CD4-positive, alpha-beta T cell treated with Interleukin-2 at 100 ng/mL for 4 hours (primary cell): ENCODE data around the gene ATP6V1A.

ENCODE experiments used
- DNase-seq: peaks from one replicate; pipeline ENCODE4 v3.0.0-alpha.2; 2020; ENCODE audit warnings: low spot score

Gene ATP6V1A

DNA sequence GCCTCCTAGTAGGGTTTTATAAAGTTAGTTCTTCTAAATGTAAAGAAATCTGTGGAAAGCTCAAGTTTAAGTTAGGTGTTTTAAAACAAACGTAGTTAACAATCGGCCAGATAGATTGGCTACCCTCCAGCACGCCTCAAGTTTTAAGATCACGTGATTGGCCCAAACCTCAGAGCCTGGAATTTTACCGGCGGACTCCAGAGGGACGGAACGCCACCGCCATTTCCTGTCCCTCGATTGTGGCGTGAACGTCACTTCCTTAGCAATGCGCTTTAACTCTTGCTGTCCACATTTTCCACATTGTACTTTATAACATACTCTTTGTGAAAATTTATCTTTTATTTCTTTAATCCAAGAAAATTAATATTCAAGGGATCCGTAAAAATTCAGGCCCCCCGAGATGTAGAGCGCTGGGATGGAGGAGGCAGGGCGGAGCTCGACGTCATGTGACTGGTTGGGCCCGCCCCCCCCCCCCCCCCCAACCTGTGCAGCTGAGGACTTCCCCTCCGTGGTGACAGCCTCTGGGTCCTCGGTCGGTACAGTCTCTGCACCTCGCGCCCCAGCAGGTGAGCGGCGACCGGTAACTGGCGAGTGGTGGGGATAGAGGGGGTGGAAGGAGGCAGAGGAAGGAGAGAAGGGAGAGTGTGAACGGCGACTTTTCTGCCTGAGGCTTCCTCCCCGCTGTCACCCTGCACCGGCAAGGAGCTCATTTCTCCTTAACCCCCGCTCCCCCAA, at the start of gene ATP6V1A:
Gene ATP6V1A (plus strand): TSS at position 488 of the 735 bp plus-strand sequence. CDS start 31,719 bp downstream, outside the sequence.
- peak; percentile 83 for DNase-seq

- DNase-seq, result no peak
Observed at GRCh38 chr3:113697500-113698090, 49.2 kb upstream of the ATP6V1A start.

DNA sequence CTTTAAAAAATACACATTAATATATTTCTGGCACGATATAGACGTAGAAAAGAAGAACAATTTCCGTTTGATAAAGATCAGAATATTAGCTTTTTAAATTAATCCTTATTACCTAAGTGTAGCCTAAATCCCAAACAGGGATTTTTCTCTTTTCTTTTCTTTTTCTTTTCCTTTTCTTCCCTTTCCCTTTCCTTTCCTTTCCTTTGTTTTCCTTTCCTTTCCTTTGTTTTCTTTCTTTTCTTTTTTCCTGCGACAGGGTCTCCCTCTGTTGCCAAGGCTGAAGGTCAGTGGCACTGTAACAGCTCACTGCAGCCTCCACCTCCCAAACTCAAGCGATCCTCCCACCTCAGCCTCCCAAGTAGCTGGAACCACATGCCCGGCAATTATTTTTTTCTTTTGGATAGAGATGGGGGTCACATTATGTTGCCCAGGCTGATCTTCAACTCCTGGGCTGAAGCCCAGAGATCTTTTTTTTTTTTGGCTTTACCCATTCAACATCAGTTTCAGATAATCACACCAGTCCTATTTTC, 48.6 kb upstream of the ATP6V1A start:
- no peak for DNase-seq

- no peak for DNase-seq
Observed at GRCh38 chr3:113698956-113699355, 47.9 kb upstream of the ATP6V1A start.

DNA sequence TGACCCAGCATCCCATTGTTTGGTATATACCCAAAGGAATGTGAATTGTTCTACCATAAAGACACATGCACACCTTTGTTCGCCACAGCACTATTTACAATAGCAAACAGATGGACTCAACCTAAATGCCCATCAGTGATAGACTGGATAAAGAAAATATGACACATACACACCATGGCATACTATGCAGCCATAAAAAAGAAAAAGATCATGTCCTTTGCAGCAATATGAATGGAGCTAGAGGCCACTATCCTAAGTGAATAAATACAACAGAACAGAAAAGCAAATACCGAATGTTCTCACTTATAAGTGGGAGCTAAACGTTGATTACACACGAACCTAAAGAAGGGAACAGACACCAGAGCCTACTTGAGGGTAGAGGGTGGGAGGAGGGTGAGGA, 39.0 kb upstream of the ATP6V1A start:
- no peak for DNase-seq

- no peak for DNase-seq
Observed at GRCh38 chr3:113712129-113712528, 34.7 kb upstream of the ATP6V1A start.

DNA sequence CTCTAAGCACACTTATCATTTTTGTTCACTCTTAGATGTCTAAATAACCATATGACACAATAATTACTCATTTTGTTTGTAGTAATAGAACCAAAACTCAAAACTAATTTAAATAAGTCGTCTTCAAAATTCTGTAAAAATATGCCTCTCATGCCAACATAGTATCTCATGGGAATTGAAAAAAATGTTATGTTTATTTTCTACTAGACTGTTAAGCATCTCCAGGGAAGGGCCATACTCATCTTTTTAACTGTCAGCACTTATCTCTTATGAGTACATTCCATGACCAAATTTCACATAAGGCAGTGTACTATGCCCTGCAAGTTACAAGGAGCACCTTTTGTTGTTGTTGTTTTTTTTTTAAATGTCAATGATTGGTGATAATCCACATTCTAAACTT, 32.1 kb upstream of the ATP6V1A start:
- no peak for DNase-seq

DNA sequence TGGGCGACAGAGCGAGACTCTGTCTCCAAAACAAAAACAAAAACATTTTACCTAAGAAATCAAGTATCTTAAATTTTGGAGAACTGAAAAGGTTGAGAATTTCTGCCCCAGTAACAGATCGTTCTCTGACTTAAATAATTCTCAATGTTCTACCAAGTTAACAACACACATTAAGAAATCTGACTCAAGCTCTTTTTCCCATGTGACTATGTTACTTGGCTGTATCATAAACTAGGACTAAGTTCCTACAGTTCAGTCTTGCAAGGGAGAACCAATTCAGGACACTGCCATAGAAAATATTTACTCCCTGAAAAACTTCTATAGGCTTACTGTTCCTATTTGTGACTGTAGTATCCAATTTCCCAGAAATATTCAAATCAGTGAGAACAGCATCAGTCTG, 29.5 kb upstream of the ATP6V1A start:
- DNase-seq, result no peak

DNA sequence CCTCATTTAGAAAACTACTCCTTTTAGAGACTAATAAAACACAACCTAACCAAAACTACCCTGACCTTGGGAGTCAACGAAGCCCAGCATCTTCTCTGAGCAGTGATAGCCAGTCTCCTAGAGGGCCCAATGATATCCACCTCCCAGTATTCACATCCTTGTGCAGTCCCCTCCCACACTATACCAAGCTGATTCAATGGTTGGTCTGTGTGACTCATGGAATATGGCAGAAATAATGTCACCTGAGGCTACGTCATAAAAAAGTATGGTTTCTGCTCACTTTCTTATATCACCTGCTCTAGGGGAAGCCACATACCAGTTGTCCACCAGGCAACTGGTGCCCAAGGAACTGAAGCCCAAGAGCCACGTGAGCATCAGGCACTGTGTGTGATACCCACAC, 29.0 kb upstream of the ATP6V1A start:
- no peak for DNase-seq

GRCh38 chr3:113719294-113719693, 27.5 kb upstream of the ATP6V1A start:
- DNase-seq, result no peak

DNA sequence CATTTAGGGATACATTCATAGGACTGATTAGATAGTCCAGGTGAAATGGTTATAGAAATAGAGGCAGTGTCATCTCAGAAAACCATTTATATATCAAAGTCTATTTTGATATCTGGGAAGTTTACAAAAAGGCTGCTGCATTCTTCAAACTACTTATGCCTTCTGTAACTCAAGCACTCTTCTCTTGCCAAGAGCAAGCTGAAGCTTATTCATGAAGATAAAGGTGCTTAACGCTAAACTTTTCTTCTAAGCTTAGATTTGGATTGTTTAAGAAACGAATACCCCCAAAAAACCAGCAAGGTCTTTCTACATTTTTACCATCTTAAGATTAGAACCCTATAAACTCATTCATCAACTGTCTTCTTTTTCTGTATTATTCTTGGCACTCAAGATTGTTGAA, 27.1 kb upstream of the ATP6V1A start:
- no peak for DNase-seq

DNA sequence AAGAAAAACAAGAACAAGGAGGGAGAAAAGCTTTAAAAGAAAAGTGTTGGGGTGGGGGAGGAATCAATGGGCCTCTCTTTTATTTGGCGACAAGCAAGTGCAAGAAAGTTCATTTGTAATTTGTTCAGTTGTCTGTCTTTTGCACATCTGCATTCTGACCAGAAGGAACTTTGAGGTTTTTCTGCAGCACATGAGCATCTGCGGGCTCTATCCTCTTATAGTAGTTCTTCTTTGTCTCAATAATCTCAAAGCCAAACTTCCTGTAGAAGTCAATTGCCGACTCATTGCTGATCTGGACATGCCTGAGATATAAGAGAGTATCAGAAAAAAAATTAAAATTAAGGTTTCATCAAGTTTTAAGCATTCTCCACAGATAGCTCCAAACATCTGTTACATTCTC, 25.2 kb upstream of the ATP6V1A start:
- no peak for DNase-seq

DNA sequence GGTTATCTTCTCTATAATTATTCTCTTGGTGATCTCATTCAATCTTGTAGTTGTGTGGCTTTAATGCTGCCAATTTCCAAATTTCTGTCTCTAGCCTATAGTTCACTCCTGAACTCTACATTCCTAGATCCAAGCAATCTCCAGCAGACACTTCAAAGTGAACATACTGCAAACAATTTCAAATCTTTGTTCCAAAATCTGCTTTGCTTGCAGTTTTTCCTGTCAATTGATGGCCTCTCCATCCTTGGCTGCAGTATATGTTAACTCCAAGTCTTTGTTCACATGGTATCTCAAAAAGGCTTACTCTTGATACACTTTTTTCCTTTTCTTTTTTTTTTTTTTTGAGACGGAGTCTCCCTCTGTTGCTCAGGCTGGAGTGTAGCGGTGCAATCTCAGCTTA, 18.2 kb upstream of the ATP6V1A start:
- no peak for DNase-seq

- no peak for DNase-seq
Observed at GRCh38 chr3:113730550-113730949, 16.3 kb upstream of the ATP6V1A start.

DNA sequence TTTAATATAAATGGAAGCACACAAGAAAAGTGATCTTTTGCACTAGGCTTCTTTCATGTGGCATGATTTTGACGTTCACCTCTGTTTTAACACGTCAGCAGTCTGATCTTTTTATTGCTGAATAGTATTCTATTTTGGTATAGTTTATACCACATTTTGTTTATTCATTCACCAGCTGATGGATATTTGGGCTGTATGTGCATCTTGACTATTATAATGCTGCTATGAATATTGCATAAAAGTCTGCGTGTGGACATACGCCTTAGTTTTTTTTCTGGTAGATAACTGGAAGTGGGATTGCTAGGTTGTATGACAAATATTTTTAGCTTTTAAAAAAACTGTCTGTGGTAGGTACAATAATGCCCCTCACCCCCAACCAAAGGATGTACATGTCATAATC, 15.1 kb upstream of the ATP6V1A start:
- no peak for DNase-seq

DNA sequence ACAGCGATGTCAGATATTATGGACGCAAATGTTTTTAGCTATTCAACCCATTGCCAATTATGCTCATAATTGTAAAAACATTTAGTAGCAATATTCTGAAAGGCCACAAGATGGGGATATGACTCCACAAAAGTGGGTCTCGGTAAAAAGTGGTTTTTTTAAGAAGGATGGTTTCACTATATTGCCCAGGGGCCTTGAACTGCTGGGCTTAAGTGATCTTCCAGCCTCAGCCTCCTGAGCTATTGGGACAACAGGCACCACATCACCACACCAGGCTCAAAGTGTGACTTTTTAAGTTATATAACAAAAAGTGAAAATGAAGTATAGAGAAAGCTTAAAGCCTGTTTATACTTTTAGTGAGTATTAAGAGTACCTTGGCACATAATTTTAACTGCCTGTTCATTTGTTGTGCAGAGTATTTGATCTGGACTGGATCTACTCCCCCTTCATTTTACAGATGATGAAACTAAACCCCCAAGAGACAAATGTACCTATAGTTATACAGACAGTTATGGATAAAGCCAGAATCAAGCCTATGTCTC, 10.2 kb upstream of the ATP6V1A start:
- peak; percentile 80 for DNase-seq

- DNase-seq, result no peak
Observed at GRCh38 chr3:113741086-113741485, 5.7 kb upstream of the ATP6V1A start.

DNA sequence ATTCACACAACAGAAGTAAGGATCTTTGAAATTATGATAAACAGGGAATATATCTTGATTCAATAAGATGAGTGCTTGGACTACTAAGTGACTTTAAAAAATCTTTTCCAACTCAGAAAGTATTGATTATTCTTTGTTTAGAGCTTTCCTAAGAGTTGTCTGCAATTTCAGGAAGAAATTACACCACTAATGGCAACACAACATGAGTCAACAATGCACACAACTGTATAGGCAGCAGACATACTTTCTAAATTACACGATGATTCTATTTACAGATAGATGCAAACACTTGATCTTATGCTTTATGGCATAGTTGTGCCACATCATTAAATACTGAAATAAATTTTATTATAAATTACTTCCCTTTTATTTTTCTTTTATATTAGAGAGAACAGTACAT, 5.2 kb upstream of the ATP6V1A start:
- no peak for DNase-seq

DNA sequence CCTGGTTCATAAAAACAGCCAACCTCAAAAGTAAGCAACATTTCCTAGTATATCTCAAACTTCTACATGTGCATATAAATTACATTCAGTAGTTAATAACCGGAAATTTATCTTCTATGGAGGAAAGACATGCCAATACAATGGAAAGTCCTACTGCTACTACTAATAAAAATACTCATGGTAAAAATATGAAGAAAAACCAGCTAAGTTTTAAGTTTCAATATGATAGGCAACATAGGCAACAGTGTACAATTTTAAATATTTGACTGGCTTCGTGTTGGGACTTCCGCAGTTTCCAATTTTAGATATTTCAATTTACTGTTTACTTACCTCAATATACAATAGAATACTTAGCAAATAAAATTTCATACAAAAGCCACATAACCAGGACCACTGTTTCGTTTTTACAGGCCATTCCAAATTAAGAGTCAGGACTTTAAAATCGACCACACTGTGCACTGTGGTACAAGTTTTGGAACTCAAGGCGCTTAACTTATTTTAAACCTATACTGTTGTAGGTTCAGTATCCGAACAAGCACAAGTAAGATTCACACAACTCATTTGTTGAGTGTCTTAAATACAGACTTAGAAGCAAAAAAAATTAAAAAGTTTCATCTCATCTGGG, 3.7 kb upstream of the ATP6V1A start:
- peak; percentile 16 for DNase-seq

DNA sequence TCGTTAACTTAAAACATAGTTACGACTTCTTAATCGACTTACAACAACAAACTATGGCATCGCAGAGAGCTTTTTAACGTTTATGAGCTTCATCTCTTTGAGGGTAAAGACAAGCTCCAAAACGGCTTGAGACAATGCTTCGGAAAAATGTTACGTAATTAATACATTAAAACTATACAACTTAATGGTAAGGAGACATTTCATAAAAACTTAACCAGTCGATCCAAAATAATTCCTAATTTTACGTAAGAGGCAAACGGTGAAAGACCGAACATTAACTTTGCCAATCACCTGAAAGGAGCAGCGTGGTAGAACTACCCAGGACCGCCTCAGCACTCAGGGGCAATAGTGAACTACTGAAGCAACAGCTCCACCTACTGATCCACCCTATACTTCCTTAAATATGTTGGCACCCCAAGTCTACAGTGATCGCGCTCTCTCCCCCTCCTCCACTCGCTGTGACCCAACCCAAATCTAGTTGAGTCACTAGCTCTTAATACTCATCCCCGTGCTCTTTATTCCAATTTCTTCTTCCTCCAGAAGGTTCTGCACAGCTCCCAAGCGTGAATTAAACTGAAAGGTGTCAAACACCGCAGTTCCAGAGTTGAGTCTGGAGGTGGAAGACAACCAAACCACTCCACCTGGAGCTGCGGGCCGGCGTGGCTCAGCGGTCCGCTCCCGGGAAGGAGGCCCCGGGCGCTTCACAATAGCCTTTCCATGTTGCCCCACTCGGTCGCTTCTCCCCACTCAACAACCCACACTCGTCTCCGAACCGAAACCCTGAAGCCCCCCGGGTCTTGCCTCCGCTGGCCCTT, 1.7 kb upstream of the ATP6V1A start:
- peak; percentile 91 for DNase-seq

DNA sequence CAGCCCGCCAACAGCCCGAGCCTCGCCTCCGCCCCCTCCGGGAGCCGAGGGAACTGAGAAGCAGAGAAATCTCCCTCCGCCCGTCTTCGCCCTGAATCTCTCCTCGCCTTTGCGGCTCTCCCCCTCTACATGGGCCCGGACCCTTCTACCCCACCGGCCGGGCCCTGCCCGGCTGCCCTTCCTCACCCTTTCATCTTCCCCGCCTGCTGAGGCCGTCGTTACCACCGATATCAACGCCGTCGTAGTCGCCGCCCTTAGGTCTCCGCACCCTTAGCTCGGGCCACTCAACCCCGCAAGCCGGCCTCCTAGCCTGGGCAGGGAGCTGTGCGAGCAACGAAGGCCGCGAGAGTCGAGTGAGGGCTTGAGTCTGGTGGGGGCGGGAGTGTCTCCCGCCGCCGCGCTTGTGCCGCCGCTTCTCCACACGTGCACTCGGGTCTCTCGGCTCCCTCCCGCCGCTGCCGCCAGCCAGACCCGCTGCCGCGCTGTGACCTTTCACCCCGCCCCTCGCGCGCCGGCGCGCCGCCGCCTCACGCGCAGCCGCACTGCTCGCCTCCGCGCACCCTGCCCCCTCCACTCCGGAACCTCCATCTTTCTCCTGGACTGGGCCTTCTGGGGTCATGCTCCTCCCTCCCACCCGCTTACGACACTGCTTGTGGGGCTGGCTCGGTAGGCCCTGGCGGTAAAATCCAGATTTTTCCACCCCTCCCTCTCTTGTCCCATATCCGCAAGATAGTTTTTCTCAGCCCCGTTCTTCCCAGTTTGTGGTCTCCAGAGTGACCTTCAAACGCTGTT, 883 bp upstream of the ATP6V1A start, which contains the start of gene NAA50:
Gene NAA50 (minus strand): TSS at position 494 of the 792 bp plus-strand sequence. CDS start 300 bp downstream, at position 194.
- DNase-seq, result peak; percentile 95
